Stimulated activated CD4-positive, alpha-beta T cell treated with anti-CD3 and anti-CD28 coated beads, Interleukin-4, amount 100 ng/mL, for 24 hours (primary cell): ENCODE measurements around the gene ARFGAP1.

Source experiments
- DNase-seq: peaks from one replicate; pipeline ENCODE4 v3.0.0-alpha.2; 2020

Gene ARFGAP1

GRCh38 chr20:63272105-63273058, at the start of gene ARFGAP1:
Gene ARFGAP1 (plus strand): TSS chr20:63272813. CDS start chr20:63275581, 2,768 bp downstream.
- peak; percentile 92 for DNase-seq

- peak; percentile 57 for DNase-seq
Measured at GRCh38 chr20:63223121-63223825, 49.3 kb upstream of the ARFGAP1 start.

- no peak for DNase-seq
Measured at GRCh38 chr20:63223826-63224207, 48.8 kb upstream of the ARFGAP1 start.

GRCh38 chr20:63224412-63225081, 48.1 kb upstream of the ARFGAP1 start:
- no peak for DNase-seq

GRCh38 chr20:63225082-63225454, 47.5 kb upstream of the ARFGAP1 start:
- no peak for DNase-seq

GRCh38 chr20:63226042-63226943, 46.3 kb upstream of the ARFGAP1 start:
- DNase-seq: no peak

GRCh38 chr20:63227260-63227659, 45.4 kb upstream of the ARFGAP1 start:
- DNase-seq: no peak

GRCh38 chr20:63228806-63229205, 43.8 kb upstream of the ARFGAP1 start:
- DNase-seq: no peak

GRCh38 chr20:63230800-63231268, 41.8 kb upstream of the ARFGAP1 start:
- no peak for DNase-seq

- no peak for DNase-seq
Measured at GRCh38 chr20:63232235-63233060, 40.2 kb upstream of the ARFGAP1 start.

- DNase-seq: no peak
Measured at GRCh38 chr20:63233061-63233344, 39.6 kb upstream of the ARFGAP1 start.

- no peak for DNase-seq
Measured at GRCh38 chr20:63233924-63234323, 38.7 kb upstream of the ARFGAP1 start.

GRCh38 chr20:63234693-63235398, 37.8 kb upstream of the ARFGAP1 start:
- peak; percentile 27 for DNase-seq

GRCh38 chr20:63235399-63235983, 37.1 kb upstream of the ARFGAP1 start, which contains the start of gene BIRC7:
Gene BIRC7 (plus strand): TSS chr20:63235905. CDS start chr20:63236097, 192 bp downstream.
- DNase-seq: no peak

GRCh38 chr20:63236116-63236837, 36.3 kb upstream of the ARFGAP1 start:
- DNase-seq: no peak

GRCh38 chr20:63238031-63238430, 34.6 kb upstream of the ARFGAP1 start:
- no peak for DNase-seq

GRCh38 chr20:63238514-63239125, 34.0 kb upstream of the ARFGAP1 start:
- DNase-seq: no peak

- DNase-seq: no peak
Measured at GRCh38 chr20:63239431-63239830, 33.2 kb upstream of the ARFGAP1 start.

- DNase-seq: no peak
Measured at GRCh38 chr20:63240004-63240403, 32.6 kb upstream of the ARFGAP1 start.
